Left lobe of liver (tissue), 2 donors: ENCODE data around the gene WFDC6. TPM values are rescaled to one million over a fixed set of nuclear protein-coding genes. Genes with fewer than 3 reads are reported as not detected.
"Not testable (repeated sequence)": the region's sequence is repeated elsewhere in the genome, so short reads cannot be mapped to it uniquely, and the experiment has no call there.

ENCODE experiments used
- ATAC-seq: fragments of 200-7000 bp; cut with Tn5 transposase; one replicate; pipeline ENCODE4 v1.9.1; 2020; ENCODE audit warnings: mild to moderate bottlenecking, moderate library complexity
- DNase-seq: peaks from one replicate; pipeline ENCODE4 v3.0.0-alpha.2; 2020; ENCODE audit warnings: low spot score
- total RNA-seq: library from RNA; stranded (reverse); gene quantifications from one replicate; pipeline ENCODE4 v1.2.1, GENCODE V29; 2021
- donor health status: DM: no; HTN: no; CAD: no; lungs with moderate emphysema.
- donor health status: DM: no; HTN: yes; CAD: no.

Gene WFDC6
- not detected for total RNA-seq

DNA sequence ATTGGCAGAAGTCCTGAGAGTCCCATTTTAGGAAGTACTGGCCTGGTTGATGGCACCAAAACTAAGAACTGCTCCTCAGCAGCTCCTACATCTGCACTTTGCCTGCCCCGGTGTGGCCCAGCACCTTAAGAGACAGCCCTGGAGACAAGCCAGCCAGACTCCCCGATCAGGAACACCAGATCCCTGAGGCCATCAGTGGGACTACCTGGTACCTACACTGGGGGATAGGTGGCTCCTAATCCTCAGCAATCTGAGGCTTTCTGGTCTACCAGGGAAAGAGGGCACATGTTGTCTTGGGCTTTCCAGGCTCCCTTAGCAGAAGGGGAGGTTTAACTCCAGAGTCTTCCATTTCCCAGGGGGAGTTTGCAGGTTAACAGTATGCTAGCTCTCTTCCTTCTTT, at the start of gene WFDC6:
TSS of gene WFDC6 (minus strand) at position 101 of the 400 bp plus-strand sequence. CDS start at position 26, 75 bp downstream.
- no peak for ATAC-seq

DNA sequence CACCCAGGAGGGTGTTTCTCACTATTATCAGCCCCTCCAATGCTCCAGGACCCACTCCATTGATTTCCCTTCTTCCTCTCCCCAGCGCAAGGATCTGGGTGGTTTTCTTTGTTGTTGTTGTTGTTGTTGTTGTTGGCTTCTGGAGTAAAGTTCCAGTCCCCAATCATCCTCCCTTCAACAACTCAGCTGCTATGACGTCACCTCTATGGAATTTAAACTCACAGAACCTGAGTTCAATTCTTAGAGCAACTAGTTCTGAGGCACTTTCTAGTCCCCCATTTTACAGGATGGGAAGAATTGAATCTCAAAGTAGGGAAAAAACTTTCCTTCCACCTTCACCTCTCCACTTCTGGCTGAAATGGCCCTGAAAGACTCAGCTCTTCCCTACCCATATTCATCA, 49.5 kb upstream of the WFDC6 start:
- ATAC-seq: no peak
- no peak for DNase-seq

More for the DNA sequence above, at the start of gene WFDC6:
- no peak for DNase-seq

DNA sequence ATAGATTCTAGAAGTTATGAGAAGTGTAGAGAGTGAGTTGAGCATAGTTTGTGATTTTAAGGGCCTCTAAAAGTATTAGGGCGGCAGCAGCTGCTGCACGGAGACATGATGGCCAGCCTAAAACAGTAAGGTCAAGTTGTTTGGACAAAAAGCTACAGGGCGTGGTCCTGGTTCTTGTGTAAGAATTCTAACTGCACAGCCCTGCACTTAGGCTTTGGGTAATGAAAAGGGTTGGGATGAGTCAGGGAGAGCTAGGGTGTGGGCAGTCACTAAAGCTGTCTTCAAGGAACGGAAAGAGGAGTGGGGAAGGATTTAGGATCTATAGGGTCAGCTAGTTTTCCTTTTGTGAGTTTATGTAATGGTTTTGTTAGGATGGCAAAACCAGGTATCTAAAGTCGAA, 46.7 kb upstream of the WFDC6 start:
- not testable (repeated sequence) for DNase-seq, ATAC-seq

DNA sequence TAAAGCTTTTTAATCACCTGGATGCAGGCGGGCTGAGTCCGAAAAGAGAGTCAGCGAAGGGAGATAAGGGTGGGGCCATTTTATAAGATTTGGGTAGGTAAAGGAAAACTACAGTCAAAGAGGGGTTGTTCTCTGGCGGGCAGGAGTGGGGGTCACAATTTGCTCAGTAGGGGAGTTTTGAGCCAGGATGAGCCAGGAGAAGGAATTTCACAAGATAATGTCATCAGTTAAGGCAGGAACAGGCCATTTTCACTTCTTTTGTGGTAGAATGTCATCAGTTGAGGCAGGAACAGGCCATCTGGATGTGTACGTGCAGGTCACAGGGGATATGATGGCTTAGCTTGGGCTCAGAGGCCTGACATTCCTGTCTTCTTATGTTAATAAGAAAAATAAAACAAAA, 45.0 kb upstream of the WFDC6 start:
- ATAC-seq, DNase-seq: not testable (repeated sequence)

DNA sequence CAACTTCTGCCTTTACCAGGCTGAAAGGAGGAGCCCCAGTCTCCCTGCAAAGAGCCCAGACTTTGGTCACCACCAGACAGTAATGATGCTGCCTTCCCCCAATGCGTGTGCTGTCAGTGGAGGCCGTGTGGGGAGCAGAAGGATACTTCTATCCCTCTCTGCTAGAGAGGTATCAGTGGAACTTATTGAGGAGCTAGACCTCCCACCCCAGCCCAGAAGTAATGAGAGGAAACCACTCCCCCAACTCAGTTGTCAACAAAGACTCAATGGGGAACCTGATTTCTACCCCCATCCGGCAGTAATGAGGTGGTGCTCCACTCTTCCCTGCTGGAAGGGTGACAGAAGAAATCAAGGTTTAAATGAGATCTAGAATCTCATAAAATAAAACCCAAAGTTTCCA, 44.2 kb upstream of the WFDC6 start:
- no peak for DNase-seq
- ATAC-seq: no peak

DNA sequence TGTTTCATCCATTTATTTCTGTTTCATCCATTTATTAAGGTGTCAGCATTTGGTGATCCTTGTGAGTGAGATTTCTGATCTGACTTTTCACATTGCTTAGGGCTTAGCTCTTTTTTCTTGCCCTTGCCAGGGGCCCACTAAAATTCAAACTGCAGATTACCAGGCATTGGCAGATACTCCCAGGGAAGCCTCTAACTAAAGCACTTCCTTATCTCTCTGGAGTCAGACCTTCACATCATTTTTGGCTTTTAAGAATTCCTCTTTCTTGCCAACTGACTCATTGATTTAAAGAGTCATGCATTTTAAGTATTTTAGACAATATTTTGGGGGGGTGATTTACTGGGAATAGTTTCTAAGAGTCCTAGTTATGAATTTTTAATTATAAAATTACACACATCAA, 42.4 kb upstream of the WFDC6 start:
- ATAC-seq: no peak
- no peak for DNase-seq

DNA sequence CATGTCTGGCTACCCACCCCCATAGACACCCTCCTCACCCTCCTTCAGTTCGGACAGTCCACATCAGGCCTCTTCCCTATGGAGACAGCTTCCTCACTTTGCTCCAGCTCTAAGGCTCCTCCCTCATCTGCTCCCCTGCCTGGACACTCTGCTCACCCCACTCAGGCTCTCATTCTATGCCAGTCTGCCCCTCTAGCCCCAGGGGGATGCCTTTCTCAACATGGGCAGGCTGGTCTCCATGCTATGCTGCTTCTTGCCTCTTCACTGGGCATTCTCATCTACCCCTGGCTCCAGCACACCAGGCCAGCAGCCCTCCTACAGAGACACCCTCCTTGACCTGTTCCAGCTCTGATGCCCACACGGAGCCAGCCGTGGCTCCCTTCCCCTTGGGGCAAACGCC, 39.9 kb upstream of the WFDC6 start, which contains the start of gene WFDC8:
TSS of gene WFDC8 (minus strand) at position 101 of the 400 bp plus-strand sequence. CDS start at position 64, 37 bp downstream.
- DNase-seq (no peak), ATAC-seq (no peak)

DNA sequence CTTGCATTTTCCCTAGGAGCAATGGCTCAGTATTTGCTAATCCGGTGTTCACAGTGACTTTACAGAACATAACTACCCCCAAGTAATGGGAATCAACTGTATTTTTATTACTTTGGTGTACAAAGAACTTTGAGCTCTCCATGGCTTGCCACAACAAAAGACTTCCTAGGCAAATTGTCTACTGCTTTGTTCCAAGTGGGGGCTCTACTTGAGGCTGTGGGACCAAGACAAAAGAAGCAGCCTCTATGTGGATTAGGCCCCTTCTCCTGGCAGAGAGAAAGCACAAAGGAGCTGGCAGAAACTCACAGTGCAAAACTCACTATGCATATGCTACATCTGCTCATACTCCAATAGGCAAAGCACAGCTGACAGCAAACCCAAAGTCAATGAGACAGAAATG, 38.9 kb upstream of the WFDC6 start:
- DNase-seq (no peak), ATAC-seq (no peak)

DNA sequence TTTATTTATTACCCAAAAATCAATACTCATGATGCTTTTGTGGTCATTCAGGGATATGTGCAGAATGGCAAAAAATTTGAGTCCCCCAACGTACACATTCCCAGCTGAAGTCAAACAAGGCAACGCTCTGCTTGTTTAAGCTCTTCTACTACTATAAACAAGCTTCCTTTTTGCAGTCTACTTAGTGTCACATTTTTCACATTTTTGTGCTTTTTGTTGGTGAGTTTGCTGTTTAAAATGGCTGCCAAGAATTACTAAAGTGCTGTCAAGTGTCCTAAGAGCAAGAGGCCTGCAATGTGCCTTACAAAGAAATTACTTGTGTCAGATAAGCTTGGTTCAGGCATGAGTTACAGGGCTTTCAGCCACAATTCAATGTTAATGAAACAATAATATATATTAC, 37.7 kb upstream of the WFDC6 start:
- DNase-seq: no peak

DNA sequence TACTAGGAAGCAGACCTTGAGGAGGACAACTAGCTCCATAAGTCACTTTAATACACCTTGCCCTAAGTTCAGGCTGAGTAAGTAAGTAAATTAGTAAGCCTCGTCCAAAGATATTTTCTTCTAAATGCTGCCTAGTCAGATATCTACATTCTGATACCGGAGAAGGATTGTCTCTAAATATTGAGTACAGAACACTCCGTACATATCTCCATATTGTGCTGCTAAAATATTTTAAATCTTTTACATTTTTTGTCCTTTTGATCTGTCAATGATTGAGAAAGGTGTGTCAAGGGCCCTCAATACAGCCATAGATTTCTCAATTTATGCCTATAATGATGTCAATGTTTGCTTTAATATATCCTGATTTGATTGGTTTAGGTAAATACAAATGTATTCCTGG, 36.6 kb upstream of the WFDC6 start:
- ATAC-seq: no peak
- DNase-seq: no peak

More for the DNA sequence above, 37.7 kb upstream of the WFDC6 start:
- no peak for ATAC-seq

DNA sequence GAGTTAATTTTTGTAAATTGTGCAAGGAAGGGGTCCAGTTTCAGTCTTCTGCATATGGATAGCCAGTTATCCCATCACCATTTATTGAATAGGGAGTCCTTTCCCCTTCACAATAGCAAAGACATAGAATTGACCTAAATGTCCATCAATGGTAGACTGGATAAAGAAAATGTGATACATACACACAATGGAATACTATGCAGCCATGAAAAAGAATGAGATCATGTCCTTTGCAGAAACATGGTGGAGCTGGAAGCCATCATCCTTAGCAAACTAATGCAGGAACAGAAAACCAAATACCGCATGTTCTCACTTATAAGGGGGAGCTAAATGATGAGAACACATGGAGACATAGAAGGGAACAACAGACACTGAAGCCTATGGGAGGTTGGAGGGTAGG, 30.4 kb upstream of the WFDC6 start:
- ATAC-seq, DNase-seq: not testable (repeated sequence)

DNA sequence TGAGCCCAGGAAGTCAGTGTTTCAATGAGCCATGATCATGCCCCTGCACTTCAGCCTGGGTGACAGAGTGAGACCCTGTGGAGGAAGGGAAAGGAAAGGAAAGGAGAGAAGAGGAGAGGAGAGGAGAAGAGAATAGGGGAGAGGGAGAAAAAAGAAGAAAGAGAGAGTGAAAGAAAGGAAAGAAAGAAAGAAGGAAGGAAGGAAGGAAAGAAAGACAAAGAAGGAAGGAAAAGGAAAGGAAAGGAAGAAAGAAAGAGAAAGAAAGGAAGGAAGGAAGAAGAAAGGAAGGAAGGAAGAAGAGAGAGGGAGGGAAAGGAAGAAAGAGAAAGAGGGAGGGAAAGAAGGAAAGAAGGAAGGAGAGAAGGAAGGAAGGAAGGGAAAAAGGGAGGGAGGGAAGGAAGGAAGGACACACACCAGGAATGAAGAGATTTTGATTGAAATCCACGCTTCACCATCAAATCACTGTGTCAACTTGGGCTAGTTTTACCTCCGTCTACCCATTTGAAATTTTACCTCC, 25.5 kb upstream of the WFDC6 start:
- no peak for ATAC-seq
- no peak for DNase-seq

DNA sequence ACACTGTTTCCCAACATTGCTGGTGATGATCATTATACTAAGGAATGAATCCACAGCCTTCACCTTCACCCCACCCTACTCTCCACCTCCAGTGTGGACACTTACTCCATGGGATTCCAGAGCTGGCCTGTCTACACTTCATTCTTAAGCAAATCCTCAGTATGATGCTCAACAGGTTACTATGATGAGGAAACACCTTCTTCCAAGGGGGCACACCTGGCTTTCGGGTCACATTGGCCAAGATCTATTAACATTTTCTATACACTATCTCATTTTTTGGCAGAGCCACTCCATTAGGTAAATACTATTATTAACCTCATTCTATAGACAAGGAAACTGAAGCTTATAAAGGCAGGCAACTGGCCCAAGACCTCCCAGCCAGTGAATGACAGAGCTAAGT, 15.9 kb upstream of the WFDC6 start:
- ATAC-seq (no peak), DNase-seq (no peak)

DNA sequence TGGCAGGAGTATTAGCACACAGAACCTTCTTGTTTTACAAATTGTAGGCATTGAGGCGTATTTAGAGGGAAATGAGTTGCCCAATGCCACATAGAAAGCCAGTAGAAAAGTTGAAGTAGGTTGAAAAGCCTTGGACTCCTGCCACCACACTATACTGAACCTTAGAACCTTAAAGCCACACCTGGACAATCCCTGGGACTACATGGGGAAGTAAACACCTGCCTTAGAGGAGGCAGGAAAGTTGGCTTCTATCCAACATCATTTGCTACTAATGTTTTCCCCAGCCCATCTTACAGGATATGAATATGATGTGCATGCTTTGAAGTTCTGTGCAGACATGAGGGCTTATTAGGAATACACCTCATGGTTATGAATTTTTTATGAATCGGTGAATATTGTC, 13.2 kb upstream of the WFDC6 start:
- DNase-seq (no peak), ATAC-seq (no peak)

DNA sequence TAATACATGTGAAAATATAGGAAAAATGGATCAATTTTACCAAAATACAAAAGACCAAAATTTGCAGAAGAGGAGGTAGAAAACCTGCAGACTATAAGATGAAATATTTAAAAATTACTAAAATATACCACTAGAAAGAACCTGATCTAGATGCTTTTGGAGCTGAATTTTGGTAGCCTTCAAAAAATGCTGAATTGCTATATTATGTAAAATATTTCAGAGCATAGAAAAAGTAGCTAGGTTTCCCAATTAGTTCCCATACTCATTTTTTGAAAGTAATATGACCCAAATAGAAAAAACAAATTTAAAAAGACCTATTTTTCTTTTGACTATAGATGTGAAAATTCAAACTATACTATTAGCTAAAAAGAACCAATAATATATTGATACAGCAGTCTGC, 11.5 kb upstream of the WFDC6 start:
- DNase-seq (no peak), ATAC-seq (no peak)

DNA sequence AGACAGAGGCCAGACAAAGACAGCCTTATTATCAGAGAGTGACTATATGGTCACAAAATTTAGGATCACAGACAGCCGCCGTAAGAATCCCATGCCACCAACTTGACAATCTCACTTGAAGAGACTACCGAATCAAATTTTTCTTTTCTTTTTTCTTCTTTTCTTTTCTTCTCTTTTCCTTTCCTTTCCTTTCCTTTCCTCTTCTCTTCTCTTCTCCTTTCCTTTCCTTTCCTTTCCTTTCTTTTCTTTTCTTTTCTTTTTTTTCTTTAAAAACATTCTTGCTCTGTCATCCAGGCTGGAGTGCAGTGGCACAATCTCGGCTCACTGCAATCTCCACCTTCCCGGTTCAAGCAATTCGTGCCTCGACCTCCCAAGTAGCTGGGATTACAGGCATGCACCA, 9.1 kb upstream of the WFDC6 start:
- ATAC-seq (no peak), DNase-seq (no peak)

DNA sequence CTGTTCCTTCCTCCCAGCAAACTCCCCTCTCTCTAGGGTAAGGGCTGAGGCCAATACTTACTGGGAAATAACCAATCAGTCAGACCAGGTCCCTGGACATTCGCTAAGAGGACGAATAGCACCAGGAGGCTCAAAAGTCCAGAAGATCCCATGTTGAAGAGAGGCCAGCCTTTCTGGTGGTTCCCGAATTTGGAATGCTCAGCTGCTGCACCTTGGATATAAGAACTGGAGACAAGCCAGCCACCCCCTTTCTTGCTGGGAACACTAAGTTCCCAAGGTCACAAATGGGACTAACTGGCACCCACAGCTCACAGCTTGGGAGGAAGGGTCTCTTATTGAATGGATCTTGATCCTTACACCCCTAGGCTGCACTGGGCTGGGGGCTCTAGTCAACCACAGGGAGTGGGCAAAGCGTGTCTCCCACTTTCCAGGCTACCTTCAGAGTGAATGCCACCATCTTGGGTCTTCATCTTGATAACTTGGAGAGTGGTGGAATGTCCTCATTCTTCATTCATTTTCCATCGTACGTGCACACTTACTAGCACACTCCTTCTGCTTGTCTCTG, 8.0 kb upstream of the WFDC6 start, which contains the start of gene EPPIN:
TSS of gene EPPIN (minus strand) at position 196 of the 565 bp plus-strand sequence. CDS start at position 152, 44 bp downstream.
- DNase-seq: no peak
- ATAC-seq: no peak

DNA sequence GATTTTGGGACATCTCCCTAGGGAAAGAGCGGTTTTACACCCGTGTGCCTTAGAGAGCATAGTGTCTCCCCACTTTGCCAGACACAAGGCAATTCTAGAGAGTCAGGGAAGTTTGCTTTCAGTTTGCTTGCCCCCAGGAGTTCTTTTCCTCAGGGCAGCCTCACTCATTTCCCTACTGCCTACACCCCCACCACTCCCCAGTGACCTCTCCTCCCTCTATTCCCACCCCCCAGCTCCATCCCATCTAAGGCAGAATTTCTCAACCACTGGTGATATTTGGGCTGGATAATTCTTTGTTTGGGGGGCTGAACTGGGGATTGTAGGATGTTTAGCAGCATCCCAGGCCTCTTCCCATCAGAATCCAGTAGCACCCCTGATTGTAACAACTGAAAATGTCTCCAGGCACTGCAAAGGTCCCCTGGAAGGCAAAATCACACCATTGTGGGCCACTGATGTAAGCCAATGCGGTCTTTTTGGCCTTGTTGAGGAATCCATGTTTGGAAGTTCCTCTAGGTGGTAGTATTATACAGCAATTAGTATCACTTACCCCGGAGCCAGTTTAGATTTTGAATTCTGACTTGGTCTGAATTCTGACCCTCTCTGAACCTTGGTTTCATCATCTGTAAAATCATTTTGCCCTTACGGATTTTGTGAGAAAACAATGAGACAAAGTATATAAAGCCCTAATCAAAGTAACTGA, 6.6 kb upstream of the WFDC6 start:
- DNase-seq: no peak

DNA sequence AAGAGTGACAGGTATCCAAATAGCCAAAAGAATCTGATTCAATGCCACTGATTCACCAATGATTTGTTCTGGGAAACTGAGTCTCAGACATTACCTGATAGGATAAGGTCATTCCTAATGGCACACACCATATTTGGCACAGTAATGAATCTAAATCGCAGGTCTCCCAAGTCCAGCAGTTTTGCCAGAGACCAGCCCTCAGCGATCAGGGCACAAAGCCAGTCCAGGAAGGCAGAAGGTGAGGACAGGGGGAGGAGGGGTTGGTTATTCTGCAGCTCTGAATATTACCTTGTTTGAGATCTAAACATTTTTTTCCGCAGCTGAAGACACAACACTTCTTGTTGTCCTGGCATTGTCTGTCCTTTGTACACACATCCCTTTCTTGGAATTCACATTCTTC, 6.1 kb upstream of the WFDC6 start:
- no peak for ATAC-seq
- DNase-seq: no peak

More for the DNA sequence above, 6.6 kb upstream of the WFDC6 start:
- peak; percentile 63 for ATAC-seq

DNA sequence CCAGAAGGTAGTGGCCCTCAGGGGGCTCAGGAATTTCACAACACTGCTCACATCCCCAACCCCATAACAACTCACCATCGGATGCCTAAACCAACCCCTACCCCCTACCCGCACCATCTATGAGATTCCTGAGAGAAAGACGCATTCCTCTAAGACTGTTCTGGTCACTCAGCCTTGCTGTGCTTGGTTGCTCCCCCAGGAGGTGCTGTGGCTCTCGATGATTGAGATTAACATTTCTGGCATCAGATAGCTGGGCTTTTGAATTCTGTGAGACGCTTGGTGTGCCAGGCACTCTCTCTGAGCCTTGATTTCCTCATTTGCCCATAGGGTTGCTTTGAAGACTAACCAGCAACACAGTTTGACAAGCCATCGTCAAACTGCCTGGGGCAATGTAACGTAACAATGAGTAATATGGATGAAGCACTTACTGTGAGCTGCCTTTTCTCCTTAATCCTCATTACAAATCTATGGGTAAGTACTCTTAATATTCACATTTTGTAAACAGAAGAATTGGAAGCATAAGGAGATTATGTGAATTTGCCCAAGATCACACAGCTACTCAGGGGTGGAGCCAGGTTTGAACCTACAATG, 978 bp downstream of the WFDC6 start:
- DNase-seq (no peak), ATAC-seq (no peak)

DNA sequence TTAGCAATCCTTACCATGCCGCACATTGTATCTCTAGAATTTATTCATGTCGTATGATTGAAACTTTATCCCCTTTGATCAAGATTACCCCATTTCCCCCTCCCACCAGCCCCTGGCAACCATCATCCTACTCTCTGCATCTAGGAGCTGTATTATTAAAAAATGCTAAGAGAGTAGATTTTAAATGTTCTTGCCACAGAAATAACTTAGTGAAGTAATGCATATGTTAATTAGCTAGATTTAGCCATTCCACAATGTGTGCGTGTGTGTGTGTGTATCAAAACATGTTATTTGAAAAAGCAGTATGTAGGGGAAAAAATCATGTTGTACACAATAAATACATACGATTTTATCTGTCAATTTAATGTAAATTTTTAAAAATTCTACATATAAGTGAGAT, 12.0 kb downstream of the WFDC6 start:
- no peak for DNase-seq
- no peak for ATAC-seq

DNA sequence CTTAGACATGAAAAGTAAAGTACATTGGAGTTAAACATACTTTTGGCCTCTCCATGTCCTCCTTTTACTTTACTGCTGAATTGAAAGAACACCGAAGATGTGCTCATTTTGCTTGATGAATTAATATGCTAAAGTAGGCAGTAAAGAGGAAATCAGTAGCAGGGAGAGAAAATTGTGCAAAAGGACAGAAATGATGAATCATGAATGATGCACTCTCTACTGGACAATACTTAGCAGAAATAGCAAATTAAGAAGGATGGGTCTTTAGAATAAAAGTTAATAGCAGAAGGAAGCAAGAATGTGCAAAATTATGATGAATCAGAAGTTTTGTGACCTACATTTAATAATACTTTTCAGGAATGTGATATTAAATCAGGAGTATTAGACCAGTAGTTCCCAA, 15.5 kb downstream of the WFDC6 start:
- ATAC-seq (no peak), DNase-seq (no peak)
